GM23338 (cell line): ENCODE measurements around the gene ARL5B. TPM values are rescaled to one million over a fixed set of nuclear protein-coding genes. Genes with fewer than 3 reads are reported as not detected.

Source experiments
- ATAC-seq: fragments of 200-7000 bp; cut with Tn5 transposase; 3 replicates; pipeline ENCODE4 v1.9.1; 2020
- DNase-seq: peaks from one replicate; pipeline ENCODE4 v3.0.0-alpha.2; 2015; ENCODE audit warnings: low spot score
- H2AFZ ChIP-seq: fragments of 200-600 bp; sonication (generic); 2 replicates; pipeline ENCODE4 v1.8.0; 2016; ENCODE audit warnings: antibody characterized with exemption, mild to moderate bottlenecking, moderate library complexity
- H3F3A ChIP-seq: fragments of 200-600 bp; sonication (generic); replicated peaks from 2 replicates; pipeline ENCODE4 v1.8.0; 2017; ENCODE audit warnings: antibody characterized with exemption, mixed run types, low read depth
- H3K27ac ChIP-seq: fragments of 200-600 bp; sonication (generic); 2 replicates; pipeline ENCODE4 v1.6.1; 2016; ENCODE audit warnings: low read depth
- H3K27me3 ChIP-seq: fragments of 200-600 bp; sonication (generic); 2 replicates; pipeline ENCODE4 v1.8.0; 2016; ENCODE audit warnings: mild to moderate bottlenecking, mixed run types, moderate library complexity; ENCODE audit not compliant: insufficient read depth
- H3K36me3 ChIP-seq: fragments of 200-600 bp; sonication (generic); 2 replicates; pipeline ENCODE4 v1.8.0; 2016; ENCODE audit warnings: mild to moderate bottlenecking; ENCODE audit not compliant: insufficient read depth
- H3K4me1 ChIP-seq: fragments of 200-600 bp; sonication (generic); 2 replicates; pipeline ENCODE4 v1.8.0; 2016; ENCODE audit warnings: mild to moderate bottlenecking, moderate library complexity; ENCODE audit not compliant: insufficient read depth
- H3K4me2 ChIP-seq: fragments of 200-600 bp; sonication (generic); 2 replicates; pipeline ENCODE4 v1.7.1; 2017; ENCODE audit warnings: mixed run types
- H3K4me3 ChIP-seq: fragments of 200-600 bp; sonication (generic); 2 replicates; pipeline ENCODE4 v1.6.1; 2016; ENCODE audit warnings: mixed run types
- H3K79me2 ChIP-seq: fragments of 200-600 bp; sonication (generic); replicated peaks from 2 replicates; pipeline ENCODE4 v1.8.0; 2017; ENCODE audit warnings: mild to moderate bottlenecking; ENCODE audit not compliant: insufficient read depth
- H3K9me2 ChIP-seq: fragments of 200-600 bp; sonication (generic); 2 replicates; pipeline ENCODE4 v1.8.0; 2017; ENCODE audit not compliant: insufficient read depth
- H4K20me1 ChIP-seq: fragments of 200-600 bp; sonication (generic); replicated peaks from 2 replicates; pipeline ENCODE4 v1.8.0; 2017; ENCODE audit warnings: mild to moderate bottlenecking; ENCODE audit not compliant: insufficient read depth
- H3K27ac Mint-ChIP-seq: 2 replicates; pipeline ENCODE4 v1.8.0; 2020; ENCODE audit warnings: inconsistent platforms, mild to moderate bottlenecking, moderate library complexity, mixed read lengths
- H3K27me3 Mint-ChIP-seq: 3 replicates; pipeline ENCODE4 v1.8.0; 2022; ENCODE audit warnings: low read depth, mild to moderate bottlenecking, moderate library complexity, mixed read lengths, inconsistent platforms; ENCODE audit not compliant: insufficient read depth, poor library complexity
- H3K36me3 Mint-ChIP-seq: 3 replicates; pipeline ENCODE4 v1.8.0; 2021; ENCODE audit warnings: low read depth, mild to moderate bottlenecking, inconsistent platforms, moderate library complexity, mixed read lengths
- H3K4me1 Mint-ChIP-seq: 3 replicates; pipeline ENCODE4 v1.8.0; 2020; ENCODE audit warnings: mild to moderate bottlenecking, inconsistent platforms, mixed read lengths
- H3K4me3 Mint-ChIP-seq: 3 replicates; pipeline ENCODE4 v1.8.0; 2021; ENCODE audit warnings: moderate library complexity, mild to moderate bottlenecking, inconsistent platforms, mixed read lengths
- H3K9me3 Mint-ChIP-seq: 3 replicates; pipeline ENCODE4 v1.8.0; 2020; ENCODE audit warnings: moderate library complexity, mild to moderate bottlenecking, inconsistent platforms, mixed read lengths
- CREB1 ChIP-seq: fragments of 250-450 bp; sonication (Bioruptor Pico); IDR thresholded peaks from 2 replicates; pipeline ENCODE4 v1.5.0; 2020; ENCODE audit warnings: low read depth, mild to moderate bottlenecking, moderate library complexity
- ETS1 ChIP-seq: IDR thresholded peaks from 2 replicates; pipeline ENCODE4 v1.6.1; 2016; ENCODE audit warnings: antibody characterized with exemption
- EZH2phosphoT487 ChIP-seq: fragments of 200-600 bp; sonication (generic); IDR thresholded peaks from one replicate; pipeline ENCODE4 v1.8.1; 2018; ENCODE audit warnings: antibody characterized with exemption; ENCODE audit not compliant: unreplicated experiment
- JUNB ChIP-seq: IDR thresholded peaks from one replicate; pipeline ENCODE4 v1.6.1; 2016; ENCODE audit warnings: antibody characterized with exemption; ENCODE audit not compliant: unreplicated experiment
- NANOG ChIP-seq: IDR thresholded peaks from 2 replicates; pipeline ENCODE4 v1.6.1; 2016; ENCODE audit warnings: antibody characterized with exemption, borderline replicate concordance
- POLR2AphosphoS5 ChIP-seq: IDR thresholded peaks from 2 replicates; pipeline ENCODE4 v1.6.1; 2016; ENCODE audit warnings: antibody characterized with exemption, low read depth
- ZNF114 ChIP-seq: fragments of 250-450 bp; sonication (Bioruptor Pico); IDR thresholded peaks from 2 replicates; pipeline ENCODE4 v1.5.0; 2020; ENCODE audit warnings: mild to moderate bottlenecking, moderate library complexity
- ZNF331 ChIP-seq: fragments of 250-450 bp; sonication (Bioruptor Pico); IDR thresholded peaks from 2 replicates; pipeline ENCODE4 v1.5.0; 2020; ENCODE audit warnings: low read depth, mild to moderate bottlenecking, moderate library complexity
- polyA plus RNA-seq: library from polyadenylated mRNA; unstranded; fragments of >200 nt; fragmentation: Nextera tagmentation; extraction: Ambion mirVana; gene quantifications from 2 replicates; pipeline ENCODE4 v1.2.1, GENCODE V29; 2016
- total RNA-seq: library from RNA; depleted of rRNA; stranded (reverse); fragments of >200 nt; shearing (Covaris generic); gene quantifications from 2 replicates; pipeline ENCODE4 v1.2.3, GENCODE V29; 2014
- TF ChIP-seq, protein P1 (sequence below): fragments of 250-450 bp; sonication (Bioruptor Pico); IDR thresholded peaks from 2 replicates; pipeline ENCODE4 v1.5.0; 2020; ENCODE audit warnings: mild to moderate bottlenecking, moderate library complexity
- TF ChIP-seq, protein P2 (sequence below): IDR thresholded peaks from one replicate; pipeline ENCODE4 v1.6.1; 2018; ENCODE audit warnings: antibody characterized with exemption; ENCODE audit not compliant: unreplicated experiment
- TF ChIP-seq, protein P3 (sequence below), 2 experiments: fragments of 200-600 bp in 1 of 2; sonication (generic) in 1 of 2; conservative IDR thresholded peaks; 2 replicates each; pipeline versions ENCODE4 v1.5.1 to v1.6.1; 2016 to 2017; ENCODE audit warnings: antibody characterized with exemption in 2 of 2, low read depth in 2 of 2, mild to moderate bottlenecking in 2 of 2, moderate library complexity in 1 of 2

The ARL5B gene
- total and polyA plus RNA-seq, 2 experiments from 2014 or later = 22.8 to 76.4 TPM

- no peak overlapping the region for H3K27ac Mint-ChIP-seq
- Histone ChIP-seq H4K20me1 (peaks cover 4% of the 10 kb centered on the region; the same call in 1 of the 2 replicates), H3K79me2 (peaks cover 32% of the 10 kb centered on the region), H2AFZ (no peak overlapping the region), H3K4me3 (no peak overlapping the region), H3K36me3 (no peaks in the 10 kb centered on the region; the same call in 1 of the 2 replicates), H3K27me3 (no peaks in the 10 kb centered on the region), H3K4me1 (0 out of 2 replicates have a peak, but pooled peaks cover 2% of the 10 kb centered on the region), H3K9me2 (no peaks in the 10 kb centered on the region), H3K27ac (no peak overlapping the region), H3K4me2 (no peak overlapping the region), H3F3A (no peaks in the 10 kb centered on the region)
- H3K4me3 Mint-ChIP-seq = no peak overlapping the region
- H3K36me3 Mint-ChIP-seq = peaks cover 10% of the 10 kb centered on the region; the same call in 2 of the 3 replicates
- DNase-seq = no peak
- peaks cover 4% of the 10 kb centered on the region; the same call in 2 of the 3 replicates for H3K4me1 Mint-ChIP-seq
- TF ChIP-seq CREB1 (CRISPR knock-in tag) (no peak), ETS1 (no peak), NANOG (no peak), ZNF331 (no peak), JUNB (no peak), EZH2phosphoT487 (no peak), POLR2AphosphoS5 (no peak), ZNF114 (CRISPR knock-in tag) (no peak)
- TF ChIP-seq, protein P1, sequence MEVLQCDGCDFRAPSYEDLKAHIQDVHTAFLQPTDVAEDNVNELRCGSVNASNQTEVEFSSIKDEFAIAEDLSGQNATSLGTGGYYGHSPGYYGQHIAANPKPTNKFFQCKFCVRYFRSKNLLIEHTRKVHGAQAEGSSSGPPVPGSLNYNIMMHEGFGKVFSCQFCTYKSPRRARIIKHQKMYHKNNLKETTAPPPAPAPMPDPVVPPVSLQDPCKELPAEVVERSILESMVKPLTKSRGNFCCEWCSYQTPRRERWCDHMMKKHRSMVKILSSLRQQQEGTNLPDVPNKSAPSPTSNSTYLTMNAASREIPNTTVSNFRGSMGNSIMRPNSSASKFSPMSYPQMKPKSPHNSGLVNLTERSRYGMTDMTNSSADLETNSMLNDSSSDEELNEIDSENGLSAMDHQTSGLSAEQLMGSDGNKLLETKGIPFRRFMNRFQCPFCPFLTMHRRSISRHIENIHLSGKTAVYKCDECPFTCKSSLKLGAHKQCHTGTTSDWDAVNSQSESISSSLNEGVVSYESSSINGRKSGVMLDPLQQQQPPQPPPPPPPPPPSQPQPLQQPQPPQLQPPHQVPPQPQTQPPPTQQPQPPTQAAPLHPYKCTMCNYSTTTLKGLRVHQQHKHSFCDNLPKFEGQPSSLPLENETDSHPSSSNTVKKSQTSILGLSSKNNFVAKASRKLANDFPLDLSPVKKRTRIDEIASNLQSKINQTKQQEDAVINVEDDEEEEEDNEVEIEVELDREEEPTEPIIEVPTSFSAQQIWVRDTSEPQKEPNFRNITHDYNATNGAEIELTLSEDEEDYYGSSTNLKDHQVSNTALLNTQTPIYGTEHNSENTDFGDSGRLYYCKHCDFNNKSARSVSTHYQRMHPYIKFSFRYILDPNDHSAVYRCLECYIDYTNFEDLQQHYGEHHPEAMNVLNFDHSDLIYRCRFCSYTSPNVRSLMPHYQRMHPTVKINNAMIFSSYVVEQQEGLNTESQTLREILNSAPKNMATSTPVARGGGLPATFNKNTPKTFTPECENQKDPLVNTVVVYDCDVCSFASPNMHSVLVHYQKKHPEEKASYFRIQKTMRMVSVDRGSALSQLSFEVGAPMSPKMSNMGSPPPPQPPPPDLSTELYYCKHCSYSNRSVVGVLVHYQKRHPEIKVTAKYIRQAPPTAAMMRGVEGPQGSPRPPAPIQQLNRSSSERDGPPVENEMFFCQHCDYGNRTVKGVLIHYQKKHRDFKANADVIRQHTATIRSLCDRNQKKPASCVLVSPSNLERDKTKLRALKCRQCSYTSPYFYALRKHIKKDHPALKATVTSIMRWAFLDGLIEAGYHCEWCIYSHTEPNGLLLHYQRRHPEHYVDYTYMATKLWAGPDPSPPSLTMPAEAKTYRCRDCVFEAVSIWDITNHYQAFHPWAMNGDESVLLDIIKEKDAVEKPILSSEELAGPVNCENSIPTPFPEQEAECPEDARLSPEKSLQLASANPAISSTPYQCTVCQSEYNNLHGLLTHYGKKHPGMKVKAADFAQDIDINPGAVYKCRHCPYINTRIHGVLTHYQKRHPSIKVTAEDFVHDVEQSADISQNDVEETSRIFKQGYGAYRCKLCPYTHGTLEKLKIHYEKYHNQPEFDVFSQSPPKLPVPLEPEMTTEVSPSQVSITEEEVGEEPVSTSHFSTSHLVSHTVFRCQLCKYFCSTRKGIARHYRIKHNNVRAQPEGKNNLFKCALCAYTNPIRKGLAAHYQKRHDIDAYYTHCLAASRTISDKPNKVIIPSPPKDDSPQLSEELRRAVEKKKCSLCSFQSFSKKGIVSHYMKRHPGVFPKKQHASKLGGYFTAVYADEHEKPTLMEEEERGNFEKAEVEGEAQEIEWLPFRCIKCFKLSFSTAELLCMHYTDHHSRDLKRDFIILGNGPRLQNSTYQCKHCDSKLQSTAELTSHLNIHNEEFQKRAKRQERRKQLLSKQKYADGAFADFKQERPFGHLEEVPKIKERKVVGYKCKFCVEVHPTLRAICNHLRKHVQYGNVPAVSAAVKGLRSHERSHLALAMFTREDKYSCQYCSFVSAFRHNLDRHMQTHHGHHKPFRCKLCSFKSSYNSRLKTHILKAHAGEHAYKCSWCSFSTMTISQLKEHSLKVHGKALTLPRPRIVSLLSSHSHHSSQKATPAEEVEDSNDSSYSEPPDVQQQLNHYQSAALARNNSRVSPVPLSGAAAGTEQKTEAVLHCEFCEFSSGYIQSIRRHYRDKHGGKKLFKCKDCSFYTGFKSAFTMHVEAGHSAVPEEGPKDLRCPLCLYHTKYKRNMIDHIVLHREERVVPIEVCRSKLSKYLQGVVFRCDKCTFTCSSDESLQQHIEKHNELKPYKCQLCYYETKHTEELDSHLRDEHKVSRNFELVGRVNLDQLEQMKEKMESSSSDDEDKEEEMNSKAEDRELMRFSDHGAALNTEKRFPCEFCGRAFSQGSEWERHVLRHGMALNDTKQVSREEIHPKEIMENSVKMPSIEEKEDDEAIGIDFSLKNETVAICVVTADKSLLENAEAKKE (CRISPR knock-in tag) = no peak
- TF ChIP-seq, protein P2, sequence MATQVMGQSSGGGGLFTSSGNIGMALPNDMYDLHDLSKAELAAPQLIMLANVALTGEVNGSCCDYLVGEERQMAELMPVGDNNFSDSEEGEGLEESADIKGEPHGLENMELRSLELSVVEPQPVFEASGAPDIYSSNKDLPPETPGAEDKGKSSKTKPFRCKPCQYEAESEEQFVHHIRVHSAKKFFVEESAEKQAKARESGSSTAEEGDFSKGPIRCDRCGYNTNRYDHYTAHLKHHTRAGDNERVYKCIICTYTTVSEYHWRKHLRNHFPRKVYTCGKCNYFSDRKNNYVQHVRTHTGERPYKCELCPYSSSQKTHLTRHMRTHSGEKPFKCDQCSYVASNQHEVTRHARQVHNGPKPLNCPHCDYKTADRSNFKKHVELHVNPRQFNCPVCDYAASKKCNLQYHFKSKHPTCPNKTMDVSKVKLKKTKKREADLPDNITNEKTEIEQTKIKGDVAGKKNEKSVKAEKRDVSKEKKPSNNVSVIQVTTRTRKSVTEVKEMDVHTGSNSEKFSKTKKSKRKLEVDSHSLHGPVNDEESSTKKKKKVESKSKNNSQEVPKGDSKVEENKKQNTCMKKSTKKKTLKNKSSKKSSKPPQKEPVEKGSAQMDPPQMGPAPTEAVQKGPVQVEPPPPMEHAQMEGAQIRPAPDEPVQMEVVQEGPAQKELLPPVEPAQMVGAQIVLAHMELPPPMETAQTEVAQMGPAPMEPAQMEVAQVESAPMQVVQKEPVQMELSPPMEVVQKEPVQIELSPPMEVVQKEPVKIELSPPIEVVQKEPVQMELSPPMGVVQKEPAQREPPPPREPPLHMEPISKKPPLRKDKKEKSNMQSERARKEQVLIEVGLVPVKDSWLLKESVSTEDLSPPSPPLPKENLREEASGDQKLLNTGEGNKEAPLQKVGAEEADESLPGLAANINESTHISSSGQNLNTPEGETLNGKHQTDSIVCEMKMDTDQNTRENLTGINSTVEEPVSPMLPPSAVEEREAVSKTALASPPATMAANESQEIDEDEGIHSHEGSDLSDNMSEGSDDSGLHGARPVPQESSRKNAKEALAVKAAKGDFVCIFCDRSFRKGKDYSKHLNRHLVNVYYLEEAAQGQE = no peak
- TF ChIP-seq, protein P3, sequence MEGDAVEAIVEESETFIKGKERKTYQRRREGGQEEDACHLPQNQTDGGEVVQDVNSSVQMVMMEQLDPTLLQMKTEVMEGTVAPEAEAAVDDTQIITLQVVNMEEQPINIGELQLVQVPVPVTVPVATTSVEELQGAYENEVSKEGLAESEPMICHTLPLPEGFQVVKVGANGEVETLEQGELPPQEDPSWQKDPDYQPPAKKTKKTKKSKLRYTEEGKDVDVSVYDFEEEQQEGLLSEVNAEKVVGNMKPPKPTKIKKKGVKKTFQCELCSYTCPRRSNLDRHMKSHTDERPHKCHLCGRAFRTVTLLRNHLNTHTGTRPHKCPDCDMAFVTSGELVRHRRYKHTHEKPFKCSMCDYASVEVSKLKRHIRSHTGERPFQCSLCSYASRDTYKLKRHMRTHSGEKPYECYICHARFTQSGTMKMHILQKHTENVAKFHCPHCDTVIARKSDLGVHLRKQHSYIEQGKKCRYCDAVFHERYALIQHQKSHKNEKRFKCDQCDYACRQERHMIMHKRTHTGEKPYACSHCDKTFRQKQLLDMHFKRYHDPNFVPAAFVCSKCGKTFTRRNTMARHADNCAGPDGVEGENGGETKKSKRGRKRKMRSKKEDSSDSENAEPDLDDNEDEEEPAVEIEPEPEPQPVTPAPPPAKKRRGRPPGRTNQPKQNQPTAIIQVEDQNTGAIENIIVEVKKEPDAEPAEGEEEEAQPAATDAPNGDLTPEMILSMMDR (conservative IDR thresholded peaks at IDR 0.05; ENCODE audit: low read depth in 2 of 2) = no peak
- no peak for ATAC-seq
- H3K9me3 Mint-ChIP-seq = no peaks in the 10 kb centered on the region
- no peaks in the 10 kb centered on the region for H3K27me3 Mint-ChIP-seq
These were observed 12.1 kb upstream of the ARL5B start for GRCh38 chr10:18647151-18647550.
